GM19351 (cell line): ENCODE results near the gene NCEH1.
"Not testable (repeated sequence)": the region's sequence is repeated elsewhere in the genome, so short reads cannot be mapped to it uniquely, and the experiment has no call there.

Experiments used
- ATAC-seq: cut with Tn5 transposase; IDR thresholded peaks from one replicate; pipeline ENCODE4 v1.9.1; 2021; ENCODE audit warnings: mild to moderate bottlenecking, moderate library complexity; ENCODE audit not compliant: unreplicated experiment

Gene NCEH1

DNA sequence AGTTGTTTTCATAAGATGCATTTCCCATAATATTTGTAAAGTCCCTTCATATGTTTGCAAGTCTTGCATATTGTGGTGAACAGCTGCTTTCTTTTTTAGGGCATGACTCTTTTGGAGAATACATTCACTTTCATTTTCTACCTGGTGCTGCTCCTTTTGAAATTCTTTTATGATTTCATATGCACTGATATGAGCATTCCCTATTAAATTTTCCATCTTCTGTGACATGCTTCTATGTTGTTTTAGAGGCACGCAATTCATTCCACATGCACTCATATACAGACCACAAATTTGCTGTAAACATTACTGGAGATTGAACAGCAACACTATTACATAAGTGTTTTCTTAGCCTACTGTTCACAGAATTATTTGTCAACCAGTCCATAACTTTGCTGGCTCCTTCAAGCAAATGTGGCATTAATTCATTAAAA lies 94.8 kb downstream of the NCEH1 start:
- ATAC-seq, result peak; percentile 72

DNA sequence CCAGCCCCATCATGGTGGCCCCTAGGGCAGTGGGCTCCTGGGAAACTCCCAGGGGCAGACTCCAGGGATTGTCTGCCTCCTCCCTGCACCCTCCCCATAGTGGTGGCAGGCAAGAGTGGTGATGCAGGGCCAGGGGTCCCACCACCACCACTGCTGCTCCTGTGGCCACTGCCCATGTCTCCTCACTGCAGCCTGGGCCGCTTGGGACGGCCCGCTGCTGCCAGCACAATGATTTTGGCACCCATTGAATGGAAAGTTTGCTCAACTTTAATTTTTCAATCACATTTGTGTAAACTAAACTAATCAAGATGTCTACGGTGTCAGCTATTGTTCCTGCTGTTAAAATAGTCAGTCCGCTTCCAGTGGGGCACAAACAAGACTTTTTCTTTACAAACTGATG lies 95.6 kb downstream of the NCEH1 start:
- no peak for ATAC-seq

DNA sequence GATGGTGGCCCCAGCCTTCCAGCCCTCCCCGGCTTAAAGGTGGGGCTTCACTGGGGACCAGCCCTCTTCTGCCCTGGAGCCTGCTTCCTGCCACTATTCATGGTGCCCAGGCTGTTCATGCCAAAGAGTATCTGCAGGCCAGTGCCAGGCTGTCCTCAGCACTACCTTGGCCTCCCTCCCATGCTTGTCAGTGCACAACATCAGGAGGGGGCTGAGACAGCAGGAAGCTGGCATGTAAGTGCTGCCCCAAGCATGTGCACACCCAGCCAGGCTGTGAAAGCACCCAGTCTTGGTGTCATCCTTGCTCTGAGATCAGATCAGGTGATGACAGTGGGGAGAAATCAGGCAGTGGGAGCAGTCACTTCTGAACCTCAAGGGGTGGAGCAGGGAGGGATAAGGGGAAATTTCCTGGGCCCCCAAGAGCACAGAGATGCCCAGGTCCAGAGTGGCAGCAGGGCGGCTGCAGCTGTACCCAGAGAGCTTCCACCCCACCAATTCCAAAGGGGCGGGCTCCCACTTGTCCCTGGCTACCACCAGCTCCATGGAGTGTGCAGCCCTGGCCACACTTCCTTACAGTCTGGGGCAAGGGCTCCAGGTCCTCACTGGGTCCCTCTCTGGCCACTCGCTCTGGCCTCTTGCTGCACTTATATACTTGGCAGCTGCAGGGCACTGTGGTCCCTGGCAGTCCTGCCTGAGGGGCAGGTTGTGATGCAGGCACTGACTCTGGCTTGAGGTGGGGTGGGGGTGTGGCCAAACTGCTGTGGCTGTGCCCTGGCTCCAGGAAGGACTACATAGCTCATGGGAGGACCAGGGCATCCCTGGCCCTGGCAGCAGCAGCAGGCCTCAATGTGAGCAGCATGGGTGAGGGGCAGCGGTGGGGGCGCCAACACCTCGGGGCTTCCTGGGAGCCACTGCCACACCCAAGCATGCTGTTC lies 96.3 kb downstream of the NCEH1 start:
- no peak for ATAC-seq

DNA sequence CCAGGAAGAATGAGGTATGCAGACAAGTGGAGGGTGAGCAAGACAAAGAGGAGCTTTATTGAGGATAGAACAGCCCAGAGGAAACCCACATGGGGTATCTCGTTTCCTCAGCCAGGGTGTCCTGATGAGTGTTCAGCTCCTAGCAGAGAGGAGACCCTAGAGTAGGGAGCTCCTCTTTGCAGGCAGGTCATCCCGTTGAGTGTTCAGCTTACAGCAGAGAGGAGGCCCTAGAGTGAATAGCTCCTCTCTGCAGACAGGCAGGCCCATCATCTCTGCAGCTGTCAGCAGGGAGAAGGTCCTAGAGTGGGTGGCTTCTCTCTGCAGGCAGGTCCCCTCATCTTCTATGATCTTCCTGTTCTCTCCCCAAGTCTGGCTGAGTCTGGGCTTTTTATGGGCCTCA lies 97.0 kb downstream of the NCEH1 start:
- no peak for ATAC-seq

DNA sequence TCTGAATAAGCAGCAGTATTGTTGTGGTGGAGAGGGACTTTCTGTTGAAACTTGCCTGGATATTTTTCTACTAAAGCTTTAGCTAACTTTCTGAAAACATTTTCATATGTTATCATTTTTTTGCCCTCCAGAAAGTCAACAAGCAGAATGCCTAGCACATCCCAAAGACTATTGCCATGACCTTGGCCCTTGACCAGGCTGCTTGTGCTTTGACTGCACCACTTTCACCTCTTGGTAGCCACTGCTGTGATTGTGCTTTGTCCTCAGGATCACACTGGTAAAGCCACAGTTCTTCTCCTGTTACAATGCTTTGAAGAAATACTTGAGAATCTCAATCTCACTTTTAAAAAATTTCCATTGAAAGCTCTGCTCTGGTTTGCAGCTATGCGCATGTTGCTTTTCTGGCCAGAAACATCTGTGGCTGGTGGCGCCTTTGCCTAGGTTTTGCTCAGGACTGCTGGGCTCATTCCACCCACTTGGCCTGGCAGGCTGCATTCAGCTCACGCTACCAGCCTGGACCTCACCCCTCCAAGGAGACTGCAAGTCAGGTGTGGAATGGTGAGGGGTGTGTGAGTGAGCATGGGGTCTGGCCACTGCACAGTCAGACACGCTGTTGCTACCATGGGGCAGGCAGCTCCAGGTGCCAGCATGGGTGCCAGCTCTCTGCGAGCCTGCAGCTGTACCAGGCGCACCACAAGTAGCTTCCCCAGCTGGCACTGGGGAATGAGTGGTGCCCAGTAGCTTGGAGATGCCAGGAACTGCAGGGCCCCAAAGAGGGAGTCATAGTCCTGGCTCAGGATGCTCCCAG lies 97.8 kb downstream of the NCEH1 start:
- ATAC-seq, result no peak

DNA sequence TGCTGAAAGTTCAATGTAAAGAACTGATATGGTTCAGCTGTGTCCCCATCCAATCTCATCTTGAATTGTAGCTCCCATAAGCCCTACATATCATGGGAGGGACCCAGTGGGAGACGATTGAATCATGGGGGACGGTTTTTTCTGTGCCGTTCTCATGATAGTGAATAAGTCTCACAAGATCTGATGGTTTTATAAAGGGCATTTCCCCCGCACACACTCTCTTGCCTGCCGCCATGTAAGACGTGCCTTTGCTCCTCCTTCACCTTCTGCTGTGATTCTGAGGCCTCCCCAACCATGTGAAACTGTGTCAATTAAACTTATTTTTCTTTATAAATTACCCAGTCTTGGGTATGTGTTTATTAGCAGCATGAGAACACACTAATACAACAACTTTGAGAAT lies 101.1 kb downstream of the NCEH1 start:
- ATAC-seq, result no peak

DNA sequence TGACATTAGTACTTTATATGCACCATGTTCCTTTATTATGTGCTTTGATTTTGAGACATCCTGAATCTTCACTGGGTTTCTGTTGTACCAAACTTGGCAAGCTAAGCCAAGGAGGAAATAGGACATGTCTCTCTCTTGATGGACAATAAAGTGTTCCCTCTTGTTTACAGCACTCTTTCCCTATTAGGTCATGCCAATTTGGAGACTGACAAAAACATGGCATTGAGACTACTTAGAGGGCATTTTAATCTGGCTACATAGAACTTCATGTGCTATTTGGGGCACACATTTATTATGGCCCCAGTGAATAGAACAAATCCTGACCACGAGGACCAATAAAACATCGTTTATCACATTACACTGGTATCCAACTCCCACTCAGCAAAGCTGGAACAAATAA lies 102.3 kb downstream of the NCEH1 start:
- ATAC-seq, result no peak

DNA sequence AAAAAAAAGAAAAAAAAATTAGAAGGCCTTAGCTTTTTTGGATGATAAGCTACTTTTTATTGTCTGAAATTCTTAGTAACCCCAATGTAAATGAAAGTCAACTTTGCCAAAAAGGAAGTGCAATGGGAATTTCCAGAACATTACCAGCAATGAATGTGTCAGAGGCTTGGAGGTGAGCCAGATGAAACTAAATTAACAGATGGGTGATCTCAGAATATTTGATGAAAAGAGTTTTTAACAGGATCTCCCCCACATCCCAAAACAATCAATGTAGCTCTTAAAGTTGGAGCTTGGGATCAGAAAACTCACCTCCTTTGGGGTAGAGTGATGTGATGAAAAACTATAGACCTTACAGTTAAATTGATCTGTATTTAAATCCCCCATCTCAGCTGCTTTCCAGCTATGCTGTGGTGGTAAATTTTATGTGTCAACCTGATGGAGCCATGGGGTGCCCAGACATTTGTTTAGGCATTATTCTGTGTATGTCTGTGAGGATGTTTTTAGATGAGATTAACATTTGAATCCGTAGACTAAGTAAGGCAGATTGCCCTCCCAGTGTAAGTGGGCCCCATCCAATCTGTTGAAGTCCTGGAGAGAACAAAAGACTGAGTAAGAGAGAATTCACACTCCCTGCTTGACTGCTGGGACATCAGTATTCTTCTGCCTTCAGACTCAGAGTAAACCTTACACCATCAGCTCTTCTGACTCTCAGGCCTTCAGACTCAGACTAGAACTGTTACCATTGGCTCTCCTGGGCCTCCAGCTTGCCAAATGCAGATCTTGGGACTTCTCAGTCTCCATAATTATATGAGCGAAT lies 103.4 kb downstream of the NCEH1 start:
- ATAC-seq, result no peak

DNA sequence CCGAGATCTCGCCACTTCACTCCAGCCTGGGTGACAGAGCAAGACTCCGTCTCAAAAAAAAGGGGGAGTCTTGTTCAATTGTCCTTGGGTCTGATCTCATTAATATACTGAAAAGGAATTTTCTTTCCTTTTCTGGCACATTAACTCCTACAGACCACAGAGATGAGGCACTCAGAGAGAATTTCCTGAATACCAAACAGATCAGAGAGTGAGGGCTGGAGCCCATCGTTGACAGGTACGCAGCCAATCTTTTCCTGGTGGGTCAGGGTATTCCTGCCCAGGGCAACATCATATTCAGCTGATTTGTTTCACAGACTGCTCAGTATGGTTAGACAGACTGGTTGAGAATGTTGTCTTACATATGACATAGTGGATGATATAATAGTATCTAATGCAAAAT lies 104.8 kb downstream of the NCEH1 start:
- ATAC-seq, result no peak

DNA sequence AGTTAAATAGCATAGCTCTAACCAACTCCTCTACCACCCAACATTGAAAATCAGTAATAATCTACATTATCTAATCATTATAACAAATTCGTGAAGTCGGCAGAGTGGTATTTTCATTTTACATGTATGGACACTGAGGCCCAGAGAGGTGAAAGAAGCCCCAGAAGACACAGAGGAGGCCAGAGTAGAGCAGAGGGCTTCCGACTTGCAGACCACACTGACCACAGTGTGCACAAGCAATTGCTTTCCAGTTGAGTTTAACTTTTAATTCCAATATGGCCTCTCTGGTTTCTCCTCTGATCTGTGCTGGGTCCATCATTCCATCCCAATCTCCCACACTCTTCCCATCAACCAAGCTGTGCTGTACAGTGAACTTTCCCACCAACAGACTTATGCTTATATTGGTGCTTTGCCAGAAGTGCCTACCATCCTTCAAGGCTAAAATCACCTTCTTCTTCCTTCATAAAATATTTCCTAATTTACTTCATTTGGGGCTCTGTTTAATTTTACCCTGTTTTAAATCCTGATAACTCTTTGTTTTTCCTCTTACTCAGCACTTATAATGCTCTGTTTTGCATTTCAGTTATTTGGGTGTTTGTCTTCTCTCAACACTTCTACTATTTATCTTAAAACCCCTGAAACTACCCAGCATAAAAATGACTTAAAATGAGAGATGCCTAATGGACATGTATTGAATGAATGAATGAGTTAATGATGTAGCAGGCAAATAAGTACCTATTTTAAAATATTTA lies 105.8 kb downstream of the NCEH1 start:
- ATAC-seq, result no peak

DNA sequence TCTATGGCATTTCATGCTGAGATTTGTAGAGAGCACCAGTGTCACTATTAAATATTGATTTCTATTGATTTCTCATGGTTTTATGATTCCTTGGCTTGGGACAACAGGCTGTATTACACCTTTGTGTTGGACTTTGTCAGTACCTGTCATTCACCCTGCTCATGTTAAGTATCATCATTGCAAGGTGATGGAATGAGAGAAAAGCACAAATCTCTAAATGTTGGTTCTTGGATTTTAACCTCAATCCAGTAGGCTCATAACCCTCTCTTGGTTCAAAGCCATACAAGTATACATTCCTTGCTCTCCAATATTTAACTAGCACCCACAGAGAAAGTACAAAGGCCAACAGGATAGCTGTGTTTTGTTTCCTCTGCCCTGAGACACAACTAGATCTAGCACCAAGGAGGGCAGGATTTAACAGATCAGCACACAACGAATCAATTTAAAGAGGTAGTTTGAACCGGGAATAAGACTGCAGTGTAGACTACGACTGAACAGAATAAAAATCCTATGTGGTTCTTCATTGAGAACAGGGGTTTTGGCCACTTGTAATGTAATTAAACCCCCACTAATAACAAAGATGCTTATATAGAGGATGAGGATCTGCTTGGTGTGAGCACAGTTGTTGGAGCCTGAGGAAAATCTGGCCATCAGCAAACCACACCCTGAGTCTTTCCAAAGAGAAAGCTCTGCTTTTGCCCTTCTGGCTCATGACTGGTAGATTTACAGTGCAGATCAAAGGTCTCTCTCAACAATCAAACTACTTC lies 109.6 kb downstream of the NCEH1 start:
- ATAC-seq, result no peak

DNA sequence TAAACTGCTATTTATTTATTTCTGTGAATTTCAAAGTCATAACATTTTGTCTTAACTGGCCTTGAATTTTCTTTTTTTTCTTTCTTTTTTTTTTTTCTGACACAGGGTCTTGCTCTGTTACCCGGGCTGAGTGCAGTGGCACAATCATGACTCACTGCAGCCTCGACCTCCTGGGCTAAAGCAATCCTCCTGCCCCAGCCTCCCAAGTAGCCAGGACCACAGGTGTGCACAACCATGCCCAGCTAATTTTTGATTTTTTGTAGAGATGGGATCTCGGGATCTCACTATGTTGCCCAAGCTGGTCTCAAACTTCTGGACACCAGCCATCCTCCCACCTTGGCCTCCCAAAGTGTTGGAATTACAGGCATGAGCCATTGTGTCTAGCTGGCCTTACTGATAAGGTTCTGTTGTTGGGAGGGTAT lies 110.2 kb downstream of the NCEH1 start:
- no peak for ATAC-seq

DNA sequence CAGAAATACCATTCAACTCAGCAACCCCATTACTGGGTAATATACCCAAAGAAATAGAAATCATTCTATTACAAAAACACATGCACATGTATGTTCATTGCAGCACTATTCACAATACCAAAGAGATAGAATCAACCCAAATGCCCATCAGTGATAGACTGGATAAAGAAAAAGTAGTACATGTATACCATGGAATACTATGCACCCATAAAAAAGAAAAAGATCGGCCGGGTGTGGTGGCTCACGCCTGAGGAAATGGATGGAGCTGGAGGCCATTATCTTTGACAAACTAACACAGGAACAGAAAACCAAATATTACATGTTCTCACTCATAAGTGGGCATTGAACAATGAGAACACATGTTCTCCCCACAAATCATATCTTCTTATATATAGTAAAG lies 112.0 kb downstream of the NCEH1 start:
- no peak for ATAC-seq

DNA sequence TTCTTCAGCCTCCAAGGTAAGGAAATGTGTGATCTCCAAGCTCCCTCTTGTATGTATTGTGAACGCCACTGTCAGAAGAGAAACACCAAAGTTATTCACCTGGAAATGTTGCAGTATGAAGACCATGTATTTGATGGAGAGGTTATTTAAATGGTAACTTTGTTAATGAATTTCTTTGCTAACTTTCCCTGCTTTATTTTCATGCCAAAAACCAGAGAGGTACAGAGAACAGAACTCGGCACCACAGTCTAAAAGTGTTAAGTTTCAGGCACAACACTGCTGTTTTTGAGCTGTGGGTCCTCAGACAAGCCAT lies 114.5 kb downstream of the NCEH1 start:
- ATAC-seq, result no peak

DNA sequence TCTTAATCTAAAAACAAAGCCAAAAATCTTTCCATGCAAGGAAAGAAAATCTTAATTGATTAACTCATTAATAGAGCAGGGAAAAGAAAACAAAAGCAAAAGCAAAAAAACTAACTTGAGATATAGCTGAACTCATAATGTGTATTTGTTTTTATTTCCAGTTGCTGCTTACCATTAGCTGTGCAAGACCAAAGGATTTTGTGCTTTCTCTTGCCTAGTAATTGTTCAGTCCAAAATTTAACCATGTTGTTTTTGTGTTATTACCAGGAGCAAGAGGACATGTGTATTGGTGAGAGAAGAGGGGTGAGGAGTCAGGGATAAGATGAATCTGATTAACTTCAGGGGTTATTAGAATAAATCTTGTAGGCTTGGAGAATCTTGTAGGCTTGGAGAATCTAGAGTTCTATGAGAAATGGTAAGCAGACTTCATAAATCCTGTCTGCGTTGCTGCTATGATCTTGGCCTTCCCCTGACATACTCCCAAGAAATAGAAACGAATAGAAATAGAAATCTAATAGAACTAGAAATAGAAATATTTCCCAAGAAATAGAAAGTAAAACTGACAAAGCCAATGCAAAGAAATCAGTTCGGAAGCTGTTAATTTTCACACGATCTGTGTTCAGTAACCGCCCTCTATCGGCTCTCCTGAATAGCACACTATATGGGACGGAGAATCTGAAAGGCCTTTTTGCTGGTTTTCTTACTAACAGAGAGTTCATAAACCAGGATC lies 115.0 kb downstream of the NCEH1 start:
- ATAC-seq, result peak; percentile 58

DNA sequence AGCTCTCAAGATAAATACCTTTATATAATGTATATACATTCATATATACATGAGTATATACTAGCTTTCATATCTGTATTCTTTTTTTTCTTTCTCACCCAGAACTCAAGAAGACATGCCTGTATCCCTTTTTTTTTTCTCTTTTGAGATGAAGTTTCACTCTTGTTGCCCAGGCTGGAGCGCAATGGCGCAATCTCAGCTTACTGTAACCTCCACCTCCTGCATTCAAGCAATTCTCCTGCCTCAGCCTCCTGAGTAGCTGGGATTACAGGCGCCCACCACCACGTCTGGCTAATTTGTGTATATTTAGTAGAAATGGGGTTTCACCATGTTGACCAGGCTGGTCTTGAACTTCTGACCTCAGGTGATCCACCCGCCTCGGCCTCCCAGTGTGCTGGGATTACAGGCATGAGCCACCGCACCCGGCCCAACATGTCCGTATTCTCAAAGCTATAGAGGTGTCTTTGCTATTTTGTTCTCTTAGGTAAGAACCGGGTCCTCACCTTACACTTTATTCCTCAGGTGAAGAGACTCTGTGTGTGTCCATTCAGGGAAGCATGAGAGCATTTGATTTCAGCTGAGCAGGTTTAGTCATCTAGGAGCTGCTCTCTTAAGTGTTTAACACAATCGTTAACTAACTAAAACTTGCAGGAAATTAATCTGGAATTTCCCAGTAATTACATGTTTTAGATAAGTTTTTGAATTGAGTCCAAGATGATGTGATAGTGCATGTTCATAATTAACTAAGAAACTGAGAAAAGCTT lies 115.8 kb downstream of the NCEH1 start:
- ATAC-seq, result not testable (repeated sequence)

DNA sequence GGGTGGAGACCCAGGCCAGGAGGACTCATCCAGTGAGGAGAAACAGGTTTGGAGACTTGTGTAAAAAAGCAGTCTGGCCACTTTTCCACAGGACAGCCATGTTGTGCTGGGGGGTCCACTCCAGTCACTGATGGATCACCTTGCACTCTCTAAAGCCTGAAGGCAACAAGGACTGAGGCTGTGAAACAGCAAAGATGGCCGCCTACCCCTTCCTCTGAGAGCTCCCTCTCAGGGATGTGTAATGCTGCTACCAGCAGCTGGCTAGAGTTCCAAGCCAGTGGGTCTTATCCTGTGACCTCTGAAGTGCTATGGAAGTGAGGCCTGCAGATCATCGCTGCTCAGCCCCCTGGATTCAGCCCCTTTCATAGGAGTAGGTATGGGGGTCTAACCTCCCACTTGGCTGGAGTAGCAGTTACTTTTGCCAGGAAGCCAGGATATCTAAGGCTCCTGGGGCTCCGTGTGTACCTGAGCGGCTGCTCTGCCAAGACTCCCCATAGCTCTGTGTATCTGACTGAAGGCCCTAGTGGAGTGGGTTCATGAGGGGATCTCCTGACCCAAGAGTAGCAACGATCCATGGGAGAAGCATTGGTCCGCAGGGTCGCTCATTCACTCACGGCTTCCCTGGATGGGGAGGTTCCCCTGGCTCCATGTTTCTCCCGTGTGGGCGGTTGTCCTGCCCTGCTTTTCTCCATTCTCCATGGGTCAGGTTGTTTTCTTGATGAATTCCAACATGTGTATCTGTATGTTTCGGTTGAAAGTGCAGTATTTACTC lies 117.8 kb downstream of the NCEH1 start:
- no peak for ATAC-seq
